22Rv1 (cell line): ENCODE data around the gene RAD54L2.
"Not testable (repeated sequence)": the region's sequence is repeated elsewhere in the genome, so short reads cannot be mapped to it uniquely, and the experiment has no call there.

Source experiments
- H3K27ac ChIP-seq: fragments of 450-650 bp; 2 replicates; pipeline ENCODE4 v1.5.1; 2017
- CTCF ChIP-seq: fragments of 450-650 bp; IDR thresholded peaks from 2 replicates; pipeline ENCODE4 v1.5.1; 2017; ENCODE audit warnings: mild to moderate bottlenecking
- ZFX ChIP-seq: fragments of 450-650 bp; IDR thresholded peaks from 2 replicates; pipeline ENCODE4 v1.6.1; 2017; ENCODE audit warnings: antibody characterized with exemption, borderline replicate concordance

The RAD54L2 gene

GRCh38 chr3:51508255-51508654 is 30.3 kb upstream of the RAD54L2 start:
- TF ChIP-seq ZFX (no peak), CTCF (no peak)
- no peak overlapping the region for H3K27ac ChIP-seq

GRCh38 chr3:51510996-51511395 is 27.5 kb upstream of the RAD54L2 start:
- H3K27ac ChIP-seq: no peak overlapping the region
- TF ChIP-seq ZFX (no peak), CTCF (no peak)

GRCh38 chr3:51514210-51514609 is 24.3 kb upstream of the RAD54L2 start:
- no peak for TF ChIP-seq CTCF
- no peak for TF ChIP-seq ZFX
- H3K27ac ChIP-seq: no peak overlapping the region

GRCh38 chr3:51519848-51520247 is 18.7 kb upstream of the RAD54L2 start:
- H3K27ac ChIP-seq: no peak overlapping the region
- TF ChIP-seq ZFX (no peak), CTCF (no peak)

- H3K27ac ChIP-seq: not testable (repeated sequence)
Measured at GRCh38 chr3:51520906-51521730, 17.4 kb upstream of the RAD54L2 start.

GRCh38 chr3:51522273-51522962 is 16.1 kb upstream of the RAD54L2 start:
- no peak overlapping the region for H3K27ac ChIP-seq
- TF ChIP-seq CTCF (no peak), ZFX (no peak)

- not testable (repeated sequence) for H3K27ac ChIP-seq
Measured at GRCh38 chr3:51524874-51525273, 13.6 kb upstream of the RAD54L2 start.

GRCh38 chr3:51530485-51530884 is 8.0 kb upstream of the RAD54L2 start:
- TF ChIP-seq ZFX: no peak
- TF ChIP-seq CTCF: no peak
- no peak overlapping the region for H3K27ac ChIP-seq
